SHP77 (cell line): ENCODE results near the gene FABP3.

Experiments
- DNase-seq, 2 experiments: peaks; one replicate each; lab custom pipeline; 2025; lab: John Stamatoyannopoulos, UW

FABP3 gene

GRCh38 chr1:31373056-31373896 is at the start of gene FABP3:
TSS of gene FABP3 (minus strand) at chr1:31373076. CDS start at chr1:31373014, 62 bp downstream.
- DNase-seq: no peak

- peak; percentile 42 to 48 for DNase-seq
These were observed 48.6 kb upstream of the FABP3 start for GRCh38 chr1:31421371-31422040.

- no peak for DNase-seq
These were observed 47.8 kb upstream of the FABP3 start for GRCh38 chr1:31420716-31421115.

GRCh38 chr1:31418626-31419323 is 45.9 kb upstream of the FABP3 start:
- no peak for DNase-seq

GRCh38 chr1:31417148-31417547 is 44.3 kb upstream of the FABP3 start:
- no peak for DNase-seq

- DNase-seq: no peak
These were observed 43.3 kb upstream of the FABP3 start for GRCh38 chr1:31416101-31416736.

GRCh38 chr1:31415658-31416057 is 42.8 kb upstream of the FABP3 start:
- DNase-seq: no peak

GRCh38 chr1:31414980-31415370 is 42.1 kb upstream of the FABP3 start:
- no peak for DNase-seq

- DNase-seq: peak; percentile 51 to 72
These were observed 40.6 kb upstream of the FABP3 start for GRCh38 chr1:31413405-31414001.

GRCh38 chr1:31412732-31413404 is 40.0 kb upstream of the FABP3 start, which contains the start of gene SERINC2:
TSS of gene SERINC2 (plus strand) at chr1:31413213. CDS start at chr1:31413266, 53 bp downstream.
- no peak for DNase-seq

- no peak for DNase-seq
These were observed 39.3 kb upstream of the FABP3 start for GRCh38 chr1:31412205-31412604.

- no peak for DNase-seq
These were observed 38.0 kb upstream of the FABP3 start for GRCh38 chr1:31410871-31411270.

GRCh38 chr1:31409946-31410858 is 37.3 kb upstream of the FABP3 start:
- no peak for DNase-seq

- DNase-seq: no peak
These were observed 36.0 kb upstream of the FABP3 start for GRCh38 chr1:31408788-31409318.

GRCh38 chr1:31407029-31407626 is 34.3 kb upstream of the FABP3 start:
- DNase-seq: no peak

- no peak for DNase-seq
These were observed 32.8 kb upstream of the FABP3 start for GRCh38 chr1:31405578-31406245.

- DNase-seq: no peak
These were observed 28.4 kb upstream of the FABP3 start for GRCh38 chr1:31401241-31401640.

GRCh38 chr1:31400393-31400792 is 27.5 kb upstream of the FABP3 start:
- DNase-seq: no peak

- no peak for DNase-seq
These were observed 27.1 kb upstream of the FABP3 start for GRCh38 chr1:31399976-31400375.
